Activated CD8-positive, alpha-beta memory T cell treated with anti-CD3 and anti-CD28 coated beads, Interleukin-2, amount 10 ng/mL, durations not matched to agents 7 days and 5 days (primary cell): ENCODE measurements around the gene SIK2. TPM values are rescaled to one million over a fixed set of nuclear protein-coding genes. Genes with fewer than 3 reads are reported as not detected.
"Not testable (repeated sequence)": the region's sequence is repeated elsewhere in the genome, so short reads cannot be mapped to it uniquely, and the experiment has no call there.

Experiments used
- ATAC-seq: fragments of 150-1000 bp; cut with Tn5 transposase; one replicate; pipeline ENCODE4 v1.10.0; 2021; ENCODE audit warnings: moderate library complexity
- CTCF ChIA-PET: fragments of 350-600 bp; sonication (Branson Sonifier 250); formaldehyde crosslinking; loops from one replicate; lab custom pipeline; 2021; ENCODE audit warnings: antibody characterized with exemption; lab: Charles Lee
- DNase-seq: peaks from one replicate; pipeline ENCODE4 v3.0.0-alpha.2; 2020
- H3K27ac Mint-ChIP-seq: one replicate; pipeline ENCODE4 v1.8.0; 2021; ENCODE audit warnings: mild to moderate bottlenecking, mixed read lengths
- H3K27me3 Mint-ChIP-seq: one replicate; pipeline ENCODE4 v1.8.0; 2021; ENCODE audit warnings: mixed read lengths
- H3K36me3 Mint-ChIP-seq: one replicate; pipeline ENCODE4 v1.8.0; 2021; ENCODE audit warnings: mild to moderate bottlenecking, mixed read lengths
- H3K4me1 Mint-ChIP-seq: one replicate; pipeline ENCODE4 v1.8.0; 2021; ENCODE audit warnings: mixed read lengths
- H3K4me3 Mint-ChIP-seq: one replicate; pipeline ENCODE4 v1.8.0; 2021; ENCODE audit warnings: mild to moderate bottlenecking, moderate library complexity, mixed read lengths
- H3K9me3 Mint-ChIP-seq: one replicate; pipeline ENCODE4 v1.8.0; 2022; ENCODE audit warnings: low read depth, mixed read lengths
- total RNA-seq, 2 experiments: library from RNA; stranded (reverse); gene quantifications; one replicate each; pipeline ENCODE4 v1.2.3, GENCODE V29; 2021

The SIK2 gene
- total RNA-seq, 2 experiments from 2014 or later, result 7.9 to 9.7 TPM

DNA sequence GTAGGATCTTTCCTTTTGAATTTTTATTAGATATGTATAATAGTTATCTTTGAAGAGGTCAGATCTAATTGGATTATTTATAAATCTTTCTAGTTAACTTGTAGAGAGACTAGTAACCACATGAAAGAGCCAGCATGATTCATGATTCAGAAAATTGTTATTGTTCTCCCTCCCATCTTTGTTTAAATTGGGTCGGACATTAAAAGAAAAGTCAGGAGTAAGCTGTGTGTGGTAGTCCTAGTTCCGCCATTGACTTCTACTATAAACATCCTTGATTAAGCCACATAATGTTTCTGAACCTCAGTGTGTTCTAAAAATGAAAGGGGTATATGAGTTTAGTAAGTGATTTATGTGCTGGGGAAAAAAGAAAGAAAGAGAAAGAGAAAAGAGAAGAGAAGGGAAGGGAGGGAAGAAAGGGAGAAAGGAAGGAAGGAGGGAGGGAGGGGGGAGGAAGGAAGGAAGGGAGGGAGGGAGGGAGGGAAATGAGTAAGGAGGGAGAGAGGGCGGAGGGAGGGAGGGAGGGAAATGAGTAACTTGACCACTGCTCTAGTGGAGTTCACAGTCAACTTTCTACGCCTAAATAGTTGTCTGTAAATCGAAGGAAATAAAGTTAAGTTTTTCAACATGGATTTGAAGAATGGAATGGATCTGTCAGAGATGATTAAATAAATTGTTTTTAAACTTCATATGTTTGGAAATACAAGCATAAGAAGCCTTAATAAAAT, 32.9 kb downstream of the SIK2 start:
- DNase-seq, result no peak
- peaks cover 30% of the 10 kb centered on the region for H3K4me1 Mint-ChIP-seq
- no peaks in the 10 kb centered on the region for H3K27me3 Mint-ChIP-seq
- peaks cover 29% of the 10 kb centered on the region for H3K36me3 Mint-ChIP-seq
- no peak overlapping the region for H3K27ac Mint-ChIP-seq
- CTCF ChIA-PET, result interaction anchor here (2.1 kb wide), 1 partner anchor 132 kb away, joined by 5 read pairs; the partner anchor contains the start of gene PPP2R1B
- H3K4me3 Mint-ChIP-seq, result no peak overlapping the region
- no peak for ATAC-seq
- no peaks in the 10 kb centered on the region for H3K9me3 Mint-ChIP-seq

DNA sequence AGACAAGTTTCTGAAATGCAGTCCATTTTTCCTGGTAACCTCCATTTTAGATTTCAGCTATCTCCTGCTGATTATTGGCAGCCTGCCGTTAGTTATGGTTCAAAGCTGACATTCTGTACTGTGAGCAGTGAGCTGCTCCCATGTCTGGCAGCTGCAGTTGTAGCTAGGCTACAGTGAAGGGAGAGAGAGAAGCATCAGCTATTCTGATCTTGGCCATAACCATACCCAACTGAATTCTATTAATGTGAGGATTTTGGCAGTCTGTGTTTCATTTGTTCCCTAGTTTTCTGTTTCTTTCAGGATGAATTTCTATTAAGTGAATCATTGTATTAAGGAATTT, 33.4 kb downstream of the SIK2 start:
- peaks cover 31% of the 10 kb centered on the region for H3K36me3 Mint-ChIP-seq
- no peak overlapping the region for H3K27ac Mint-ChIP-seq
- H3K9me3 Mint-ChIP-seq, result no peaks in the 10 kb centered on the region
- no peak overlapping the region for H3K4me3 Mint-ChIP-seq
- no peak for ATAC-seq
- H3K27me3 Mint-ChIP-seq, result no peaks in the 10 kb centered on the region
- H3K4me1 Mint-ChIP-seq, result peaks cover 30% of the 10 kb centered on the region
- no peak for DNase-seq
- CTCF ChIA-PET, result interaction anchor here (2.1 kb wide), 1 partner anchor 131 kb away, joined by 5 read pairs; the partner anchor contains the start of gene PPP2R1B

DNA sequence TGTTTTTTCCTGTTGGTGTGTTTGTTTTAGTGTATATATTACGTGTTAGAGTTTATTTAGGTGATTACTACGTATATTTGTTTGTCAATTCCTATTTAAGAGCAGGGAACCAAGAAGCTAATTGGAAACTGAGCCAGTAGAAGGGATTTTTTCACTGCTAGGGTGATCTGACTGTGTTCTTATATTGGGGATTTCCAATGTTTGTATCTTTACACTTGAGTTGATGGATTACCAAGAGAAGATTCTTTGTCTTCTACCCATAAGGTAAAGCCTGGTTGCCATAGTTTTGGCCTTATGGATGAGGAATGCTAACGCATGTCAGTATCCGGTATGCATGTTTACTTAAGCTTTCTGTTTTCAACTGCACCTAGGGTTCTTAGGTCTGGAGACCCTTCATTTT, 35.6 kb downstream of the SIK2 start:
- H3K9me3 Mint-ChIP-seq, result no peaks in the 10 kb centered on the region
- H3K4me1 Mint-ChIP-seq, result peaks cover 32% of the 10 kb centered on the region
- H3K36me3 Mint-ChIP-seq, result peaks cover 35% of the 10 kb centered on the region
- no peak overlapping the region for H3K4me3 Mint-ChIP-seq
- CTCF ChIA-PET, result no interaction called here
- H3K27me3 Mint-ChIP-seq, result no peaks in the 10 kb centered on the region
- DNase-seq (no peak), ATAC-seq (no peak)
- H3K27ac Mint-ChIP-seq, result no peak overlapping the region

DNA sequence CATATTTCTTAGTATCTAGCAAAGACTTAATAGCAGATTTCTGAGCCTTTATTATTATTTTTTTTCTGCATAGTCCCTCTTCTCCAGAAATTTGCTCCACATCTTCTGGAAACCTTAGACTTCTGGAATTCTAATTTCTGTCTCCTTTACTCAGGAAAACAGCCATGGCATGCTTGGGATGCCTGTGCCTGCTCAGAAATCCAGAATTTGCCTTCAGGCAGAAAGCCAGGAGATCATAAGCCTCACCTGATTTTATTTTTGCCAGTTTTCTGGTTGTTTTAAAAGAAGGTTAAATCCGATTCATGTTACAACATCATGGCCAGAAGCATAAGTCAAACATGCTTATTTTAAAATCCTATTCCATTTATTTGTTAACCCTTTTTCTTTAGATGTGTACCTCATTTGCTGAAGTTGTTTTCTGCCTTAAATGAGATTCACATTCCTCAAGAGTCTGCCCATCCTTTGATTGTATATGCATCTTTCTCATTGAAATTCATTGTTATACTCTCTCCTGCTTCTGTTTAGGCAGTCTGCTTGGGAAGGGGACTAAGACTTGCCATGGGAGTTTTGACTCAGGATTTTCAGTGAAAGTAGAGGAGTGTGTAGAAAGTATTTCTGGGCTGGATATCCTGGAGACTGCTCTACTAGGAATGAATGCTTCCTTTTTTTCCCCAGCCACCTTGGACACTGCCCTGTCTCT, 37.1 kb downstream of the SIK2 start:
- Mint-ChIP-seq H3K27me3 (no peaks in the 10 kb centered on the region), H3K4me1 (peaks cover 23% of the 10 kb centered on the region), H3K4me3 (no peak overlapping the region), H3K9me3 (no peaks in the 10 kb centered on the region), H3K27ac (no peak overlapping the region), H3K36me3 (peaks cover 34% of the 10 kb centered on the region)
- CTCF ChIA-PET, result no interaction called here
- no peak for ATAC-seq
- no peak for DNase-seq

DNA sequence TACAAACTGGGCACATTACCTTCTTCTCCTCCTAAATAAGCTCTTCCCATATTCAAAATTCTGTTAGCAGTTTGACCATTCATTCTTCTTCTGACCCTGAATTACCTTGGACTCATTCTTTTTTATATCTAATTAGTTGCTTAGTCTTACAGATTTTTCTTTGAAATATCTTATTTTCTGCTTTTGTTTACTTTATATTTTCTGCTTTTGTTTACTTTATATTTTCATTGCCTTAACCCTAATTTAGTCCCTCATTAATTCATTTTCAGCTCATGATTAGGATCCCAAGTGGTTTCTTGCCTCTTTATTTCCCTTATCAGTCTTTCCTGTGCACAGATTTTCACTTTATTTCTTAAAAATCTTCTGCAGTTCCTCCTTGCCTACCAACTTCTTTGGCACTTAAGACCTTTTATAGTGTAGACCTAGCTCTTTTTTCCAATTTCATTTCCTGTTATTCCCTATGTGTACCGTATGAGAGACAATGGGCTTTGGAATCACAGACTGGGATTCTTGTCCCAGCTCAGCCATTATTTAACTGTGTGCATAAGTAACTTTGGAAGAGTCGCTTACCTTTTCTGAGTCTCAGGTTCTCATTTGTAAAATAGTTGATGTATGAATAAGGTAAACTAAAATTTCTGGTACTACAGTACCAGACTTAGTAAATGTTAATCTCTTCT, 39.2 kb downstream of the SIK2 start:
- Mint-ChIP-seq H3K4me3 (no peak overlapping the region), H3K27me3 (no peaks in the 10 kb centered on the region), H3K36me3 (peaks cover 27% of the 10 kb centered on the region), H3K9me3 (no peaks in the 10 kb centered on the region), H3K4me1 (peaks cover 8% of the 10 kb centered on the region), H3K27ac (no peak overlapping the region)
- ATAC-seq, result no peak
- CTCF ChIA-PET, result no interaction called here
- DNase-seq, result no peak

DNA sequence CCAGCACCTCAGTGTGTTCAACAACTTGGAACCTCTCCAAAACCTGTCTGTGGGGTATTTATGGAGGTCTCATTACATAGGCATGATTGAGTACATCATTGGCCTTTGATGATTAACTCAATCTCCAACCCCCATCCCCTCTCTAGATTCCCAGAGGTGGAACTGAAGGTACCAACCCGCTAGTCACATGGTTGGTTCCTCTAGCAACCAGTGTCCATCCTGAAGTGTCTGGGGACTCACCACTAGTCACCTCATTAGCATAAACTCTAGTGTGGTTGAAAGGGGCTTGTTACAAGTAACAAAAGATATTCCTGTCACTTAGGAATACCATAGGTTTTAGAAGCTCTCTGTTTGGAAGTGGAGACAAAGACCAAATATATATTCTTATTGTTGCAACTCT, 40.3 kb downstream of the SIK2 start:
- no peaks in the 10 kb centered on the region for H3K9me3 Mint-ChIP-seq
- peaks cover 8% of the 10 kb centered on the region for H3K4me1 Mint-ChIP-seq
- H3K36me3 Mint-ChIP-seq, result peaks cover 23% of the 10 kb centered on the region
- ATAC-seq, result no peak
- CTCF ChIA-PET, result interaction anchor here (2.5 kb wide), 1 partner anchor 11 kb away, joined by 5 read pairs; no protein-coding TSS in a partner anchor
- H3K27ac Mint-ChIP-seq, result no peak overlapping the region
- no peaks in the 10 kb centered on the region for H3K27me3 Mint-ChIP-seq
- H3K4me3 Mint-ChIP-seq, result no peak overlapping the region
- DNase-seq, result no peak

DNA sequence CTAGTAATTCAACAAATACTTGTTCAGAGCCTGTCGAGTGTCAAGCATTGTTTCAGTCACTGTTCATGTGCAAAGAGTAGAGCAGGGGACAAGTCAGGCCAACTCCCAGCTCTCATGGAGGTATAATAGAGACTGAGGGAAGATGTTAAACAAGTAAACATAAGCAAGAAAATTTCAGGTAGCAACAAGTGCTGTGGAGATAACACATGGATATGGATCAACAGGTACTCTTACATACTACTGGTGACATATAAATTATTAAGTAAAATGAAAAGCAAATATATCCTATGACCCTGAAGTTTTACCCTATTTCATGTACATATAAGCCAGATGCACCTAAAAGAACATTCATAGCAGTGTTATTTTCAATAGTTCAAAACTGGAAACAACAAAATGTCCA, 42.7 kb downstream of the SIK2 start:
- H3K27me3 Mint-ChIP-seq, result no peaks in the 10 kb centered on the region

DNA sequence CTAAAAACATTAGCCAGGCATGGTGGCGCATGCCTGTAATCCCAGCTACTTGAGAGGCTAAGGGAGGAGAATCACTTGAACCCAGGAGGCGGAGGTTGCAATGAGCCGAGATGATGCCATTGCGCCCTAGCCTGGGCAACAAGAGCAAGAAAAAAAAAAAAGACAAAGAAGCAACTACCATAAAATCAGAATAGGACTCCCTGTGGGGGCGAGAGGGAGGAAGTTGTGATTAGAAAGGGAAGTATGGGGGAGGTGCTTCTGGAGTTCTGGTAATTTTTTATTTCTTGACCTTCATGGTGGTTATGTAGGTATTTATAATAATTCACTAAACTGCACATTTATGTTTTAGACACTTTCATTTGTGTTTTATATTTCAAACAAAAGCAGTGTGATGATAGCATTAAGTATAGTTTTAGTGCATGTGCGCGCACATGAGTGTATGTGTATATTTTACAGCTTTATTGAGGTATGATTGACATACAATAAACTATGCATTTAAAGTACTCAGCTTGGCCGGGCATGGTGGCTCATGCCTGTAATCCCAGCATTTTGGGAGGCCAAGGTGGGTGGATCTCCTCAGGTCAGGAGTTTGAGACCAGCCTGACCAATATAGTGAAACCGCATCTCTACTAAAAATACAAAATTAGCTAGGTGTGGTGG, 43.5 kb downstream of the SIK2 start:
- Mint-ChIP-seq H3K27me3 (no peaks in the 10 kb centered on the region), H3K9me3 (no peaks in the 10 kb centered on the region), H3K36me3 (peaks cover 13% of the 10 kb centered on the region), H3K27ac (no peak overlapping the region), H3K4me3 (no peak overlapping the region), H3K4me1 (peaks cover 2% of the 10 kb centered on the region)
- no peak for ATAC-seq
- no peak for DNase-seq
- CTCF ChIA-PET, result no interaction called here

More for the DNA sequence above, 42.7 kb downstream of the SIK2 start:
- CTCF ChIA-PET, result interaction anchor here (2.5 kb wide), 1 partner anchor 8 kb away, joined by 5 read pairs; no protein-coding TSS in a partner anchor
- DNase-seq (no peak), ATAC-seq (no peak)
- Mint-ChIP-seq H3K27ac (no peak overlapping the region), H3K36me3 (peaks cover 15% of the 10 kb centered on the region), H3K4me1 (peaks cover 2% of the 10 kb centered on the region), H3K9me3 (no peaks in the 10 kb centered on the region), H3K4me3 (no peak overlapping the region)

DNA sequence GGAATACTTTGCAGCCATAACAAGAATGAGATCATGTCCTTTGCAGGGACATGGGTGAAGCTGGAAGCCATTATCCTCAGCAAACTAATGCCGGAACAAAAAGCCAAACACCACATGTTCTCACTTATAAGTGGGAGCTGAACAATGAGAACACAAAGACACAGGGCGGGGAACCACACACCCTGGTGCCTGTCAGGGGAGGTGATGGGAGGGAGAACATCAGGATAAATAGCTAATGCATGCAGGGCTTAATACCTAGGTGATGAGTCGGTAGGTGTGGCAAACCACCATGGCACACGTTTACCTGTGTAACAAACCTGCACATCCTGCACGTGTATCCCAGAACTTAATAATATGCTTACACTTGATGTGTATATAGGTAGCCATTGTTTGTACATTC, 49.1 kb downstream of the SIK2 start:
- not testable (repeated sequence) for DNase-seq, H3K27me3 Mint-ChIP-seq, ATAC-seq, H3K4me1 Mint-ChIP-seq, H3K9me3 Mint-ChIP-seq, H3K4me3 Mint-ChIP-seq, H3K27ac Mint-ChIP-seq
- CTCF ChIA-PET, result interaction anchor here (1.1 kb wide), 1 partner anchor 47 kb away, joined by 3 read pairs; no protein-coding TSS in a partner anchor
- peaks cover 11% of the 10 kb centered on the region for H3K36me3 Mint-ChIP-seq

DNA sequence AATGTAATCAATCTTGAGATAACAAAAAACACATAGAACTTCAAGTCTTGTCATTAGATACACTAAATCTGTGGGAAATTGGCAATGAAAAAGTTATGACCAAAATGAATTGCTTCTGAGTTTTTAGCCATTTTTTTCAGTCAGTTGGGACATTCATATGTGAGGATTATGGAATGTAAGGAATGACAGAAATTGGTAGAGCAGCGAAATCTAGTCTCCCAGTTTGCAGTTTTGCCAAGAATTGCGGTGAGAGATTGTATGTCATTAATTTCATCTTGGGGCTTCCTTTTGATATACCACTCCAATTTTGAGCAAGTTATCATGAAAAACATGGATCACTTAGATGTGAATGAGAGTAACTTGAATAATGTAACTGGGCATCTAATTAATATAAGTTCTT, 49.9 kb downstream of the SIK2 start:
- Mint-ChIP-seq H3K9me3 (no peaks in the 10 kb centered on the region), H3K27ac (no peak overlapping the region), H3K4me3 (no peak overlapping the region), H3K36me3 (peaks cover 9% of the 10 kb centered on the region), H3K4me1 (no peaks in the 10 kb centered on the region), H3K27me3 (no peaks in the 10 kb centered on the region)
- no peak for DNase-seq
- CTCF ChIA-PET, result interaction anchor here (1.7 kb wide), 1 partner anchor 8 kb away, joined by 5 read pairs; no protein-coding TSS in a partner anchor
- no peak for ATAC-seq

DNA sequence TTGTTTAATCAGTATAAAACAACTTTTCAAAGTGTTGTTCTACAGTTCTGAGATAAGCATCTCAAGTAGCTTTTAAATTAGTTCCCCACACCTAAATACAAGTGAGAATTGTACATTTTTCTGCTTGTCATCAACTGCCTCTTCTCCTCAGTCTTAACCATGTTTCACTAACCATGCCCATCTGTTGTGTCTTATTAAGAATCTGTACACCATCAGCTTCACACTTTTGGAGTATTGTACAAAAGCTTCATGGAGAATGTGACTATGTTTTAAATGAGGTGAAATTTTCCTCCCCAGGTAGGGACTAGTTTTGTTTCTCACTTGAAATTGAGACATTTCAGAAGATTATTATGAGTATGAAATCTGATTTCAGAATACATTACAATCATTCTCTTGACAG, 52.4 kb downstream of the SIK2 start:
- Mint-ChIP-seq H3K27ac (no peak overlapping the region), H3K9me3 (no peaks in the 10 kb centered on the region), H3K4me1 (no peaks in the 10 kb centered on the region), H3K4me3 (no peak overlapping the region), H3K27me3 (no peaks in the 10 kb centered on the region), H3K36me3 (peaks cover 4% of the 10 kb centered on the region)
- ATAC-seq (no peak), DNase-seq (no peak)
- CTCF ChIA-PET, result no interaction called here

DNA sequence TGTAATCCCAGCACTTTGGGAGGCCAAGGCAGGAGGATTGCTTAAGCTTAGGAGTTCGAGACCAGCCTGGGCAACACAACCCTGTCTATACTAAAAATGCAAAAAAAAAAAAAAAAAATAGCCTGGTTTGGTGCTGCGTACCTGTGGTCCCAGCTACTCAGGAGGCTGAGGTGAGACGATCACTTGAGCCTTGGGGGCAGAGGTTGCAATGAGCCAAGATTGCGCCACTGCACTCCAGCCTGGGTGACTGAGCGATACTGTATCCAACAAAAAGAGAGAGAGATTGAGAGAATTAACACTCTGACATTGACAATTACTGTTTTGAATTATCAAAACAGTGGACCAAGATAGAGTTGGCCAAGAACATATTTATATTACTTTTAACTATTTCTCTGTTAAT, 53.7 kb downstream of the SIK2 start:
- Mint-ChIP-seq H3K36me3 (peaks cover 4% of the 10 kb centered on the region), H3K4me1 (no peaks in the 10 kb centered on the region), H3K27me3 (no peaks in the 10 kb centered on the region), H3K9me3 (no peaks in the 10 kb centered on the region), H3K27ac (no peak overlapping the region), H3K4me3 (no peak overlapping the region)
- no peak for DNase-seq
- CTCF ChIA-PET, result no interaction called here
- no peak for ATAC-seq

DNA sequence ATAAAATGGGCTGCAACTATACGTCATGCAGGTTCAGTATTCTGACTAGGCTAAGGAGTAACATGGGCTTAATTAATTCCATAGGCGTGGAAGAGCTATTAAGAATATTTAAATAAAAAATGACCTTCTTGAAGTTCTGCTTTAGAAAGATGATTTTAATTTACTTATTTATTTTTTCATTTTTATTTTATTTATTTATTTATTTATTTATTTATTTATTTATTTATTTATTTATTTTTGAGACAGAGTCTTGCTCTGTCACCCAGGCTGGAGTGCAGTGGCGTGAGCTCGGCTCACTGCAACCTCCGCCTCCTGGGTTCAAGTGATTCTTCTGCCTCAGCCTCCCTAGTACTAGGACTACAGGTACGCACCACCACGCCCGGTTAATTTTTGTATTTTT, 55.7 kb downstream of the SIK2 start:
- CTCF ChIA-PET, ATAC-seq, H3K4me3 Mint-ChIP-seq, H3K27me3 Mint-ChIP-seq, H3K27ac Mint-ChIP-seq, DNase-seq, H3K36me3 Mint-ChIP-seq, H3K9me3 Mint-ChIP-seq, H3K4me1 Mint-ChIP-seq: not testable (repeated sequence)
